GM12878 (cell line): ENCODE measurements around the gene NHLRC4. TPM values are rescaled to one million over a fixed set of nuclear protein-coding genes. Genes with fewer than 3 reads are reported as not detected.
A peak's percentile ranks its signal among the peaks of the same experiment; 100 is the strongest.

Experiments
- ATAC-seq: fragments of 200-7000 bp; cut with Tn5 transposase; 3 replicates; pipeline ENCODE4 v1.9.1; 2020; ENCODE audit warnings: mild to moderate bottlenecking, moderate library complexity
- BruUV-seq: library from RNA; stranded (reverse); fragments of 400-500 nt; replicated peaks from 2 replicates; lab custom pipeline; 2021; lab: Mats Ljungman, UMichigan
- CTCF ChIA-PET: fragments of 300-600 bp; sonication (Branson Sonifier 250); formaldehyde crosslinking; extraction: SDS; loops from one replicate; lab custom pipeline; 2021; ENCODE audit warnings: inconsistent platforms; lab: Yijun Ruan, JAX
- POLR2A ChIA-PET: fragments of 350-600 bp; formaldehyde crosslinking; extraction: SDS; loops from one replicate; lab custom pipeline; 2021; ENCODE audit warnings: inconsistent platforms; lab: Charles Lee
- RAD21 ChIA-PET: fragments of 300-600 bp; sonication (Branson Sonifier 250); formaldehyde crosslinking; loops from one replicate; lab custom pipeline; 2023; ENCODE audit warnings: antibody characterized with exemption; ENCODE audit not compliant: unreplicated experiment; lab: Charles Lee
- SMC1A ChIA-PET: fragments of 300-600 bp; sonication (Branson Sonifier 250); formaldehyde crosslinking; loops from one replicate; lab custom pipeline; 2023; ENCODE audit not compliant: unreplicated experiment, uncharacterized antibody; lab: Charles Lee
- DNase-seq: peaks from one replicate; pipeline ENCODE4 v3.0.0-alpha.2; 2011; ENCODE audit warnings: low read depth, low spot score
- FAIRE-seq: peaks from 3 replicates; lab custom pipeline; 2011; peaks lifted over from hg19 to GRCh38; lab: Jason Lieb, UNC
- H2AFZ ChIP-seq: 2 replicates; pipeline ENCODE4 v1.6.0; 2011; ENCODE audit warnings: low read depth, low read length, control low read depth; ENCODE audit not compliant: control insufficient read depth
- H3K27ac ChIP-seq: 2 replicates; pipeline ENCODE4 v1.5.1; 2011; ENCODE audit warnings: control low read depth; ENCODE audit not compliant: control insufficient read depth, insufficient read depth
- H3K27me3 ChIP-seq, 2 experiments: replicated peaks in 1 of 2; 2 replicates each; pipeline versions ENCODE4 v1.6.0 to v1.6.1; 2011; ENCODE audit warnings: low read length in 1 of 2; ENCODE audit not compliant: control insufficient read depth in 2 of 2, insufficient read depth in 2 of 2
- H3K36me3 ChIP-seq, 2 experiments: 2 replicates each; pipeline ENCODE4 v1.5.1; 2011; ENCODE audit warnings: low read length in 1 of 2; ENCODE audit not compliant: control insufficient read depth in 2 of 2, insufficient read depth in 2 of 2
- H3K4me1 ChIP-seq: 2 replicates; pipeline ENCODE4 v1.6.1; 2011; ENCODE audit warnings: mild to moderate bottlenecking, low read length, moderate library complexity, mixed read lengths; ENCODE audit not compliant: control insufficient read depth, insufficient read depth
- H3K4me2 ChIP-seq: 2 replicates; pipeline ENCODE4 v1.6.0; 2011; ENCODE audit warnings: control low read depth; ENCODE audit not compliant: control insufficient read depth, insufficient read depth
- H3K4me3 ChIP-seq: fragments of 200-600 bp; sonication (generic); 2 replicates; pipeline ENCODE4 v1.5.1; 2016
- H3K79me2 ChIP-seq: 2 replicates; pipeline ENCODE4 v1.6.0; 2011; ENCODE audit warnings: low read length; ENCODE audit not compliant: control insufficient read depth, insufficient read depth
- H3K9ac ChIP-seq: 2 replicates; pipeline ENCODE4 v1.8.0; 2011; ENCODE audit warnings: low read length, control low read depth, mixed read lengths; ENCODE audit not compliant: control insufficient read depth, insufficient read depth
- H3K9me3 ChIP-seq: replicated peaks from 3 replicates; pipeline ENCODE4 v1.5.1; 2011; ENCODE audit warnings: mild to moderate bottlenecking, low read length; ENCODE audit not compliant: control insufficient read depth, insufficient read depth
- H4K20me1 ChIP-seq: 2 replicates; pipeline ENCODE4 v1.6.0; 2011; ENCODE audit not compliant: control insufficient read depth, insufficient read depth
- CEBPB ChIP-seq, 2 experiments: fragments of 150-350 bp in 1 of 2; IDR thresholded peaks; 2 replicates each; pipeline ENCODE4 v1.6.1; 2012 to 2014; ENCODE audit warnings: low read depth in 2 of 2, low read length in 2 of 2, borderline replicate concordance in 1 of 2, inconsistent platforms in 1 of 2
- CTCF ChIP-seq, 3 experiments: IDR thresholded peaks in 2 of 3; conservative IDR thresholded peaks in 1 of 3; 2 replicates each; pipeline ENCODE4 v1.5.1; 2011; ENCODE audit warnings: low read depth in 3 of 3, low read length in 3 of 3, mild to moderate bottlenecking in 3 of 3, control low read depth in 2 of 3, moderate library complexity in 2 of 3, inconsistent platforms in 1 of 3, mixed read lengths in 1 of 3; ENCODE audit not compliant: control insufficient read depth in 2 of 3, insufficient read depth in 1 of 3; ENCODE audit errors: extremely low read depth in 1 of 3
- IRF5 ChIP-seq: fragments of 450-650 bp; IDR thresholded peaks from 2 replicates; pipeline ENCODE4 v1.6.1; 2017; ENCODE audit warnings: borderline replicate concordance
- POLR2A ChIP-seq: IDR thresholded peaks from 2 replicates; pipeline ENCODE4 v1.6.1; 2011; ENCODE audit warnings: low read depth, mild to moderate bottlenecking, low read length
- WGBS: methylation state at CpG from one replicate; pipeline ENCODE4 v1.1.6; 2016; ENCODE audit warnings: low lambda C conversion rate; ENCODE audit not compliant: insufficient replicate concordance, insufficient coverage; ENCODE audit errors: missing lambda C conversion rate; 5-methylcytosine and 5-hydroxymethylcytosine counted together
- in situ Hi-C: fragments of 300-500 bp; cut with MboI; formaldehyde crosslinking; loops from 9 replicates; pipeline ENCODE4 v1.14.3; 2018; ENCODE audit warnings: mixed read lengths
- intact Hi-C: fragments of 100-400 bp; cut with micrococcal nuclease; formaldehyde crosslinking; loops from one replicate; pipeline ENCODE4 v1.14.2; 2022; ENCODE audit not compliant: unreplicated experiment
- polyA plus RNA-seq, 11 experiments: library from polyadenylated mRNA; depleted of rRNA in 4 of 11; unstranded in 6 of 11; stranded (reverse) in 5 of 11; fragments of >200 nt; fragmentation: Nextera tagmentation in 4 of 11; fragmentation: Illumina TruSeq in 1 of 11; extraction: Ambion mirVana in 4 of 11; extraction: Trizol in 1 of 11; gene quantifications; 1 replicate in 1 of 11; 2 replicates in 10 of 11; pipeline versions ENCODE4 v1.2.1 to v1.2.3, GENCODE V29; 2011 to 2016; ENCODE audit warnings: inconsistent platforms in 2 of 11, missing spikeins in 2 of 11, low read depth in 1 of 11
- total RNA-seq, 4 experiments: library from RNA; depleted of rRNA in 3 of 4; stranded (reverse); fragments of >200 nt in 3 of 4; fragmentation: Illumina TruSeq in 1 of 4; extraction: Trizol in 1 of 4; gene quantifications; 2 replicates each; pipeline versions ENCODE4 v1.2.1 to v1.2.3, GENCODE V29; 2013 to 2021

NHLRC4 gene
- total and polyA plus RNA-seq, 10 of the 15 experiments (the other 5 are each of a cell fraction or from before 2014, with no cell fraction given), result 0.07 to 1.1 (median 0.57) TPM; not detected in 3

- H2AFZ ChIP-seq, result no peak overlapping the region
- no peaks in the 10 kb centered on the region for H3K9me3 ChIP-seq
- BruUV-seq, result no TSS peak
- 94% methylated on average over 58 of the region's 60 CpGs for WGBS
- TF ChIP-seq CTCF (IDR thresholded peaks at IDR 0.05 in 2 of 3, conservative IDR thresholded peaks at IDR 0.05 in 1 of 3; ENCODE audit: control insufficient read depth in 2 of 3, extremely low read depth in 1 of 3, insufficient read depth in 1 of 3, low read depth in 3 of 3, low read length in 3 of 3) (0 out of 6 replicates have a peak, but pooled peaks of 1 of the 3 experiments have one; percentile 13), POLR2A (peak; percentile 31; the same call in 1 of the 2 replicates), CEBPB (IDR thresholded peaks at IDR 0.05; ENCODE audit: borderline replicate concordance in 1 of 2, low read depth in 2 of 2, low read length in 2 of 2) (no peak), IRF5 (no peak)
- CTCF ChIA-PET, result no interaction called here
- RAD21 ChIA-PET, result no interaction called here
- no peak for DNase-seq
- H4K20me1 ChIP-seq, result no peaks in the 10 kb centered on the region
- no peak overlapping the region for H3K9ac ChIP-seq
- SMC1A ChIA-PET, result no interaction called here
- no peaks in the 10 kb centered on the region for H3K27me3 ChIP-seq
- no peak for FAIRE-seq
- H3K27ac ChIP-seq, result no peak overlapping the region
- intact Hi-C loops (no loop called here), in situ Hi-C loops (no loop called here)
- no peaks in the 10 kb centered on the region for H3K4me1 ChIP-seq
- POLR2A ChIA-PET, result no interaction called here
- H3K4me3 ChIP-seq, result no peak overlapping the region
- no peaks in the 10 kb centered on the region; the same call in none of the 2 replicates for H3K79me2 ChIP-seq
- H3K36me3 ChIP-seq, result peaks cover 0 to 26% of the 10 kb centered on the region in 2 experiments; a peak in 3 of 4 replicates
- H3K4me2 ChIP-seq, result no peak overlapping the region
- no peak for ATAC-seq
Observed at GRCh38 chr16:537415-538335, 29.1 kb upstream of the NHLRC4 start.
